B cell (primary cell): Measurements from ENCODE around the gene XPNPEP2.

Experiments
- EZH2 ChIP-seq: IDR thresholded peaks from 2 replicates; pipeline ENCODE4 v1.6.1; 2012; ENCODE audit warnings: borderline replicate concordance, low read depth, mild to moderate bottlenecking, moderate library complexity, low read length; ENCODE audit not compliant: insufficient read depth, poor library complexity, severe bottlenecking
- TF ChIP-seq, protein P1 (sequence below): fragments of 200-600 bp; IDR thresholded peaks from one replicate; pipeline ENCODE4 v1.8.0; 2022; ENCODE audit warnings: antibody characterized with exemption, mild to moderate bottlenecking

DNA sequence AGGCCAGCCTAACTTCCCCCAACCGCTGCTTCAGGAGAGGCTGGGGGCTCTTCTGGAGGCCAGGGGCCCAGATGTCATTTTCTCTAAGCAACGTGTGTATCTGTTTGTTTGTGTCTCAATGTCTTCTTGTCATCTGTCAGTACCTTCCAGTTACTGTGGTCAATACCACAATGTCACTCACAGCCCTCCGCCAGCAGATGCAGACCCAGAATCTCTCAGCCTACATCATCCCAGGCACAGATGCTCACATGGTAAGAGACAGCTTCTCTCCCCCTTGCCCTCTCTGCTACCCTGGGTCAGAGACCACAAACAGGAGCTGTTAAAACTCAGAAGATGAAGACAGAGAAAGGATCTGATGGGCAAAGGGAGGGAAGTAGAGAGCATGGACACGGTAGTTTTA, 5.0 kb downstream of the XPNPEP2 start:
- TF ChIP-seq, protein P1, sequence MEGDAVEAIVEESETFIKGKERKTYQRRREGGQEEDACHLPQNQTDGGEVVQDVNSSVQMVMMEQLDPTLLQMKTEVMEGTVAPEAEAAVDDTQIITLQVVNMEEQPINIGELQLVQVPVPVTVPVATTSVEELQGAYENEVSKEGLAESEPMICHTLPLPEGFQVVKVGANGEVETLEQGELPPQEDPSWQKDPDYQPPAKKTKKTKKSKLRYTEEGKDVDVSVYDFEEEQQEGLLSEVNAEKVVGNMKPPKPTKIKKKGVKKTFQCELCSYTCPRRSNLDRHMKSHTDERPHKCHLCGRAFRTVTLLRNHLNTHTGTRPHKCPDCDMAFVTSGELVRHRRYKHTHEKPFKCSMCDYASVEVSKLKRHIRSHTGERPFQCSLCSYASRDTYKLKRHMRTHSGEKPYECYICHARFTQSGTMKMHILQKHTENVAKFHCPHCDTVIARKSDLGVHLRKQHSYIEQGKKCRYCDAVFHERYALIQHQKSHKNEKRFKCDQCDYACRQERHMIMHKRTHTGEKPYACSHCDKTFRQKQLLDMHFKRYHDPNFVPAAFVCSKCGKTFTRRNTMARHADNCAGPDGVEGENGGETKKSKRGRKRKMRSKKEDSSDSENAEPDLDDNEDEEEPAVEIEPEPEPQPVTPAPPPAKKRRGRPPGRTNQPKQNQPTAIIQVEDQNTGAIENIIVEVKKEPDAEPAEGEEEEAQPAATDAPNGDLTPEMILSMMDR = no peak
- no peak for TF ChIP-seq EZH2
